MM.1S (cell line): ENCODE measurements around the gene IRF6.

Experiments used
- EZH2 ChIP-seq: fragments of 300-600 bp; sonication (generic); optimal IDR thresholded peaks from 2 replicates; pipeline ENCODE3; 2017; ENCODE audit warnings: low read depth, mild to moderate bottlenecking, antibody characterized with exemption, low read length, mixed read lengths
- EZH2phosphoT487 ChIP-seq: fragments of 300-600 bp; sonication (generic); IDR thresholded peaks from 2 replicates; pipeline ENCODE4 v1.6.1; 2018; ENCODE audit warnings: antibody characterized with exemption, low read length
- TF ChIP-seq, protein P1 (sequence below): fragments of 300-600 bp; sonication (generic); IDR thresholded peaks from 2 replicates; pipeline ENCODE4 v1.5.1; 2016; ENCODE audit warnings: antibody characterized with exemption, low read length, mixed read lengths

DNA sequence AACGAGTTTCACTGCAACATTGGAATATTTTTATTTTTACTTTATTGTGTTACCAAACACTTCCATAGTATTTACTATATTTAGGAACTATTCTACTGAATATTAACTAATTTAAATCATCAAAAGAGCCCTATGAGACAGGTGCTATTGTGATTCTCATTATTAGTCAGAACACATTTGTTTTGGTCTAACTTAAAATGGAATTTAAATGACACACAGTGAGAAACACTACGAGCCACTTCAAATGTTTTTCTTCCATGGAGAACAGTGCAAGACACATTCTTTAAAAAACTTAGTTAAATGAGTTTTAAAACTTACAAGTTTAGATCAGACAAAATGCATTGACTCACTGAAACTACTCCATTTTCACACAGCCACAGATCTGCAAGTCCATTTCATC lies 56.7 kb downstream of the IRF6 start:
- TF ChIP-seq, protein P1, sequence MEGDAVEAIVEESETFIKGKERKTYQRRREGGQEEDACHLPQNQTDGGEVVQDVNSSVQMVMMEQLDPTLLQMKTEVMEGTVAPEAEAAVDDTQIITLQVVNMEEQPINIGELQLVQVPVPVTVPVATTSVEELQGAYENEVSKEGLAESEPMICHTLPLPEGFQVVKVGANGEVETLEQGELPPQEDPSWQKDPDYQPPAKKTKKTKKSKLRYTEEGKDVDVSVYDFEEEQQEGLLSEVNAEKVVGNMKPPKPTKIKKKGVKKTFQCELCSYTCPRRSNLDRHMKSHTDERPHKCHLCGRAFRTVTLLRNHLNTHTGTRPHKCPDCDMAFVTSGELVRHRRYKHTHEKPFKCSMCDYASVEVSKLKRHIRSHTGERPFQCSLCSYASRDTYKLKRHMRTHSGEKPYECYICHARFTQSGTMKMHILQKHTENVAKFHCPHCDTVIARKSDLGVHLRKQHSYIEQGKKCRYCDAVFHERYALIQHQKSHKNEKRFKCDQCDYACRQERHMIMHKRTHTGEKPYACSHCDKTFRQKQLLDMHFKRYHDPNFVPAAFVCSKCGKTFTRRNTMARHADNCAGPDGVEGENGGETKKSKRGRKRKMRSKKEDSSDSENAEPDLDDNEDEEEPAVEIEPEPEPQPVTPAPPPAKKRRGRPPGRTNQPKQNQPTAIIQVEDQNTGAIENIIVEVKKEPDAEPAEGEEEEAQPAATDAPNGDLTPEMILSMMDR = no peak
- TF ChIP-seq EZH2 = no peak
- TF ChIP-seq EZH2phosphoT487 = no peak
